Measurements from ENCODE around the gene DOCK3. TPM values are rescaled to one million over a fixed set of nuclear protein-coding genes. Genes with fewer than 3 reads are reported as not detected.

The DOCK3 gene
- total RNA-seq, 1 experiment from 2014 or later, result 8.3 TPM

DNA sequence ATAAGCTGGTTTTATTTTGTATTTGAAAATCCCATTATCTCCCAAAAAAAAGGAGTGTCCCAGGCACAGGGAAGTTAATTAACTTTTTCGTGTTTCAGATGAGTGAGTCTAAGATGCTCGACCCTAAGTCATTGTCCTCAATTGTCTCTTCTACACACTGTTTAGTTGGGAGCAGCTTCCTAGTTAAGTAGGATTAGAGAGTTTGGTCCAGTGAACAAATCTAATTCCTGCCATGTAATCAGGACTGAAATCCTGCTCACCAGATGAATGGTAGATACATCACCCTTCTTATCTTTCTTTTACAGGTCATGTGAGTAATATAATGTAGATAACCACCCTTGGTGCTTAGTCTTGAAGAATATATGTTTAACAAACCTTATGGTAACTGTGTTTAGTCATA is 481.4 kb downstream of the DOCK3 start:
- Histone ChIP-seq H2BK20ac (ENCODE audit: low read depth, low read length, poor library complexity, severe bottlenecking) (no peak overlapping the region), H2AK5ac (ENCODE audit: insufficient read length, low read length) (no peak overlapping the region), H4K8ac (replicated peaks; ENCODE audit: insufficient read length, low read depth, low read length) (no peak overlapping the region), H3K23me2 (ENCODE audit: insufficient read length, low read depth, low read length, poor library complexity, severe bottlenecking) (no peaks in the 10 kb centered on the region), H3K79me2 (ENCODE audit: insufficient read depth, low read length) (no peaks in the 10 kb centered on the region), H3K4ac (ENCODE audit: low read depth, low read length) (no peak overlapping the region), H3T11ph (ENCODE audit: low read length) (no peak overlapping the region), H4K5ac (ENCODE audit: insufficient read length, low read depth, low read length) (no peak overlapping the region), H2BK120ac (ENCODE audit: low read depth, low read length, poor library complexity, severe bottlenecking) (no peak overlapping the region), H3K4me2 (ENCODE audit: insufficient read depth, insufficient read length, low read length) (no peak overlapping the region), H4K20me1 (ENCODE audit: control insufficient read depth, insufficient read depth, insufficient read length) (no peaks in the 10 kb centered on the region), H3K9ac (ENCODE audit: extremely low read depth, insufficient read length, low read length) (no peak overlapping the region), H2BK12ac (ENCODE audit: insufficient read length, low read depth, low read length) (no peak overlapping the region), H3K56ac (ENCODE audit: insufficient read length, low read depth, low read length) (no peak overlapping the region), H3K27me3 (ENCODE audit: insufficient read depth, low read length) (no peaks in the 10 kb centered on the region), H3K4me1 (ENCODE audit: insufficient read depth, low read length) (no peaks in the 10 kb centered on the region), H3K14ac (ENCODE audit: insufficient read depth, low read length) (no peak overlapping the region), H3K18ac (ENCODE audit: insufficient read length, low read depth, low read length) (no peak overlapping the region), H3K23ac (ENCODE audit: insufficient read length, low read depth, low read length) (no peak overlapping the region), H4K91ac (ENCODE audit: insufficient read length, low read depth, low read length) (no peak overlapping the region), H3K9me3 (ENCODE audit: control insufficient read depth, low read depth, low read length) (no peaks in the 10 kb centered on the region), H2BK15ac (ENCODE audit: low read depth, low read length) (no peak overlapping the region), H2AFZ (ENCODE audit: low read length) (no peak overlapping the region), H2BK5ac (ENCODE audit: insufficient read length, low read length) (no peak overlapping the region), H3K27ac (ENCODE audit: insufficient read length, low read depth, low read length) (no peak overlapping the region), H3K79me1 (ENCODE audit: insufficient read depth, low read depth, low read length, poor library complexity, severe bottlenecking) (no peaks in the 10 kb centered on the region)
- no peaks in the 10 kb centered on the region for H3K4me1 Mint-ChIP-seq
- TF ChIP-seq, protein P1, sequence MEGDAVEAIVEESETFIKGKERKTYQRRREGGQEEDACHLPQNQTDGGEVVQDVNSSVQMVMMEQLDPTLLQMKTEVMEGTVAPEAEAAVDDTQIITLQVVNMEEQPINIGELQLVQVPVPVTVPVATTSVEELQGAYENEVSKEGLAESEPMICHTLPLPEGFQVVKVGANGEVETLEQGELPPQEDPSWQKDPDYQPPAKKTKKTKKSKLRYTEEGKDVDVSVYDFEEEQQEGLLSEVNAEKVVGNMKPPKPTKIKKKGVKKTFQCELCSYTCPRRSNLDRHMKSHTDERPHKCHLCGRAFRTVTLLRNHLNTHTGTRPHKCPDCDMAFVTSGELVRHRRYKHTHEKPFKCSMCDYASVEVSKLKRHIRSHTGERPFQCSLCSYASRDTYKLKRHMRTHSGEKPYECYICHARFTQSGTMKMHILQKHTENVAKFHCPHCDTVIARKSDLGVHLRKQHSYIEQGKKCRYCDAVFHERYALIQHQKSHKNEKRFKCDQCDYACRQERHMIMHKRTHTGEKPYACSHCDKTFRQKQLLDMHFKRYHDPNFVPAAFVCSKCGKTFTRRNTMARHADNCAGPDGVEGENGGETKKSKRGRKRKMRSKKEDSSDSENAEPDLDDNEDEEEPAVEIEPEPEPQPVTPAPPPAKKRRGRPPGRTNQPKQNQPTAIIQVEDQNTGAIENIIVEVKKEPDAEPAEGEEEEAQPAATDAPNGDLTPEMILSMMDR (conservative IDR thresholded peaks at IDR 0.05), result no peak
- H3K9me3 Mint-ChIP-seq, result peaks cover 0 to under 1% of the 10 kb centered on the region in 2 experiments; a peak in 1 of 5 replicates
- no peak overlapping the region for H3K27ac Mint-ChIP-seq
- H3K4me3 Mint-ChIP-seq, result no peak overlapping the region
- no CpG with 5 or more reads among the region's 2 CpGs for WGBS (ENCODE audit: extremely low coverage, insufficient read length, low lambda C conversion rate)
- no peak for DNase-seq
- H3K27me3 Mint-ChIP-seq (ENCODE audit: low read depth), result no peaks in the 10 kb centered on the region
- peaks cover 0 to 15% (median 8%) of the 10 kb centered on the region in 3 experiments; a peak in 4 of 7 replicates for H3K36me3 Mint-ChIP-seq (ENCODE audit: insufficient read depth in 1 of 3, low read depth in 3 of 3)

Measured in H9 (cell line).